Upper lobe of left lung (tissue), 6 donors: ENCODE data around the gene PRKAG2. TPM values are rescaled to one million over a fixed set of nuclear protein-coding genes. Genes with fewer than 3 reads are reported as not detected.

Source experiments
- ATAC-seq, 2 donors: fragments of 200-7000 bp; cut with Tn5 transposase; one replicate each; pipeline ENCODE4 v1.9.1; 2022; ENCODE audit warnings: mild to moderate bottlenecking in 2 of 2, moderate library complexity in 2 of 2; ENCODE audit not compliant: low FRiP score in 2 of 2
- DNase-seq, 2 donors: peaks; one replicate each; pipeline ENCODE4 v3.0.0-alpha.2; 2019 to 2020
- H3K27ac ChIP-seq, 4 donors: fragments of 200-600 bp; sonication (generic); one replicate each; pipeline ENCODE4 v1.5.1; 2016 to 2019
- H3K27me3 ChIP-seq, 4 donors: fragments of 200-600 bp; sonication (generic); one replicate each; pipeline ENCODE4 v1.5.1; 2017 to 2019
- H3K36me3 ChIP-seq, 4 donors: fragments of 200-600 bp; sonication (generic); one replicate each; pipeline ENCODE4 v1.5.1; 2016 to 2019
- H3K4me1 ChIP-seq, 4 donors: fragments of 200-600 bp; sonication (generic); one replicate each; pipeline ENCODE4 v1.5.1; 2018 to 2019
- H3K4me3 ChIP-seq, 4 donors: fragments of 200-600 bp; sonication (generic); one replicate each; pipeline ENCODE4 v1.5.1; 2017 to 2019; ENCODE audit warnings: mild to moderate bottlenecking in 2 of 4, moderate library complexity in 1 of 4
- H3K9me3 ChIP-seq, 4 donors: fragments of 200-600 bp; sonication (generic); one replicate each; pipeline ENCODE4 v1.5.1; 2018 to 2019
- EP300 ChIP-seq, 4 donors: sonication (generic); formaldehyde crosslinking; IDR thresholded peaks; one replicate each; pipeline ENCODE4 v1.5.1; 2017; ENCODE audit warnings: antibody characterized with exemption in 4 of 4, control low read depth in 2 of 4
- POLR2A ChIP-seq, 4 donors: fragments of 450-650 bp; IDR thresholded peaks; one replicate each; pipeline ENCODE4 v1.5.1; 2016 to 2017; ENCODE audit warnings: antibody characterized with exemption in 4 of 4, mild to moderate bottlenecking in 2 of 4
- POLR2AphosphoS5 ChIP-seq, 2 donors: sonication (generic); formaldehyde crosslinking; IDR thresholded peaks; one replicate each; pipeline ENCODE4 v1.5.1; 2017; ENCODE audit warnings: antibody characterized with exemption in 2 of 2
- WGBS, 2 donors: methylation state at CpG; one replicate each; pipeline ENCODE4 v1.1.5; 2017 to 2018; 5-methylcytosine and 5-hydroxymethylcytosine counted together
- total RNA-seq, 6 donors: library from RNA; depleted of rRNA in 4 of 6; stranded (reverse); fragments of >200 nt in 4 of 6; gene quantifications; one replicate each; pipeline versions ENCODE4 v1.1.0 to v1.2.1, GENCODE V29; 2016 to 2021
- TF ChIP-seq, protein P1 (sequence below), 6 experiments: fragments of 450-650 bp in 4 of 6; fragments of 200-600 bp in 2 of 6; sonication (generic) in 2 of 6; IDR thresholded peaks; one replicate each; pipeline ENCODE4 v1.5.1; 2016 to 2019; ENCODE audit warnings: antibody characterized with exemption in 6 of 6
- donor health status: DM: no; HTN: no; CAD: no; lungs with moderate emphysema.
- donor health status: DM: no; HTN: yes; CAD: no; lungs with severe emphysema.

Gene PRKAG2
- total RNA-seq, 6 donors from 2014 or later: 20.6 to 68.1 (median 29.6) TPM

DNA sequence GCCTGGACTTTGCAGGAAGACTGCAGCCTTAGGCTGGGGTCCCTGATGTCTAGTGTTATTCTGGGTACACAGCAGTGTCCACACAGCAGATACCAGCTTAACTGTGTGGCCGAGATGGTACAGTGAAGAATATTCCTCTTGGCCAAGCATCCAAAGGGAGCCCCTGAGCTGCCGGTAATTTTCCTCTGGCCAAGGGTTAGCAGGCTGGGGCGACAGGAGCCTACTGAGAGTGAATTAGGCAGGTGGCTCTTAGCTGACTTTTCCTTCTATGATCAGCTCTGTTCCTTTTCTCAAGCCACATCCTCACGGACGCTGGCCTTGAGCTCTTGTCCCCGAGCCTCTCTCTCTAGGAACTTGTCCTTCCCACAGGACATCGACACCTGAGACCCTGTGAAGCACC is 29.8 kb downstream of the PRKAG2 start:
- no peak for DNase-seq
- H3K9me3 ChIP-seq: no peaks in the 10 kb centered on the region
- H3K4me1 ChIP-seq: peaks cover 24 to 28% (median 25%) of the 10 kb centered on the region in 4 donors
- no peaks in the 10 kb centered on the region for H3K27me3 ChIP-seq
- H3K4me3 ChIP-seq: no peak overlapping the region
- no peak overlapping the region for H3K27ac ChIP-seq
- H3K36me3 ChIP-seq: no peaks in the 10 kb centered on the region
- TF ChIP-seq EP300 (IDR thresholded peaks at IDR 0.05): no peak
- no peak for TF ChIP-seq POLR2A (IDR thresholded peaks at IDR 0.05)
- TF ChIP-seq, protein P1, sequence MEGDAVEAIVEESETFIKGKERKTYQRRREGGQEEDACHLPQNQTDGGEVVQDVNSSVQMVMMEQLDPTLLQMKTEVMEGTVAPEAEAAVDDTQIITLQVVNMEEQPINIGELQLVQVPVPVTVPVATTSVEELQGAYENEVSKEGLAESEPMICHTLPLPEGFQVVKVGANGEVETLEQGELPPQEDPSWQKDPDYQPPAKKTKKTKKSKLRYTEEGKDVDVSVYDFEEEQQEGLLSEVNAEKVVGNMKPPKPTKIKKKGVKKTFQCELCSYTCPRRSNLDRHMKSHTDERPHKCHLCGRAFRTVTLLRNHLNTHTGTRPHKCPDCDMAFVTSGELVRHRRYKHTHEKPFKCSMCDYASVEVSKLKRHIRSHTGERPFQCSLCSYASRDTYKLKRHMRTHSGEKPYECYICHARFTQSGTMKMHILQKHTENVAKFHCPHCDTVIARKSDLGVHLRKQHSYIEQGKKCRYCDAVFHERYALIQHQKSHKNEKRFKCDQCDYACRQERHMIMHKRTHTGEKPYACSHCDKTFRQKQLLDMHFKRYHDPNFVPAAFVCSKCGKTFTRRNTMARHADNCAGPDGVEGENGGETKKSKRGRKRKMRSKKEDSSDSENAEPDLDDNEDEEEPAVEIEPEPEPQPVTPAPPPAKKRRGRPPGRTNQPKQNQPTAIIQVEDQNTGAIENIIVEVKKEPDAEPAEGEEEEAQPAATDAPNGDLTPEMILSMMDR (IDR thresholded peaks at IDR 0.05): no peak
- TF ChIP-seq POLR2AphosphoS5 (IDR thresholded peaks at IDR 0.05): no peak
- no peak for ATAC-seq
- WGBS, 2 donors: 93% methylated on average over 7 of the region's 7 CpGs

DNA sequence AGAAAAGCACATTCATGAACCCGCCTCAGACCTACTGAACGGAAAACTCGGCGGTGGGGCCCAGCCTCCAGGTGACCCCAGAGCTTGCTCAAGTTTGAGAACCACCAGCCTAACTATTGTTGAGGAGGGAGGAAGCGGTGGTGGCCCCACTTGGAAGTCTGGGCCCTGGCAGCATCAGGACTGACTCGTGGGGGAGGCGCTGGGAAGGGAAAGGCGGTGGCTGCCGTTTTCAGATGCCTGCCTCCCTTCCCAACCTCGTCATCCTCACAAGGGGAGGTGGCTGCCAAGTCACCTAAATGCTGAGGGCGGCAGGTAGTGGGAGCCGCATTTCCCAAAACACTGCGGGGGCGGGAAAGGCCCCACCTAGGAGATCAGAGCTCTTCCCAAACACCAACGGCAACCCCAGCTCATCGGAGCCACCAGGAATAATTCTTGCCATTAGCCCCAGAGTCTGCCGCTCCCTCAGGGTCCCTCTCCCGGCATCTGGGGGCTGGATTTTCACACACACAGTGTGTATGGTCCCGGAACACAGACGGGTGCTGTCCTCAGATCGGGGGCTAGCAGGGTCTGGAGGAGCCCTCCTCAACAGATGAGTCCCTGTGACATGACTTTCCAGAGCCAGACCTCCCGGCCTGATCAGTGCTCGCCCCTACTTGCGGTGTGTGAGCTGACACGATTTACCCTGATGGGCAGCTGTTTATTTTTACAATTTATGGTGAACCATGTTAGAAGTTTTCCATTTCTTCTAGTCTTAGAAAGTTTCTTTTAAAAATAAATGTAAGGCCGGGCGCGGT is 31.3 kb downstream of the PRKAG2 start:
- peaks cover 8 to 15% (median 13%) of the 10 kb centered on the region in 4 donors for H3K4me1 ChIP-seq
- no peaks in the 10 kb centered on the region for H3K27me3 ChIP-seq
- TF ChIP-seq POLR2A (IDR thresholded peaks at IDR 0.05) (no peak), EP300 (IDR thresholded peaks at IDR 0.05) (no peak), POLR2AphosphoS5 (IDR thresholded peaks at IDR 0.05) (no peak)
- TF ChIP-seq, protein P1 (IDR thresholded peaks at IDR 0.05): no peak
- no peaks in the 10 kb centered on the region for H3K9me3 ChIP-seq
- no peaks in the 10 kb centered on the region for H3K36me3 ChIP-seq
- DNase-seq (no peak), ATAC-seq (no peak)
- WGBS, 2 donors: 87 to 92% methylated on average over 23 to 25 of the region's 28 CpGs
- H3K4me3 ChIP-seq: no peak overlapping the region
- H3K27ac ChIP-seq: no peak overlapping the region

DNA sequence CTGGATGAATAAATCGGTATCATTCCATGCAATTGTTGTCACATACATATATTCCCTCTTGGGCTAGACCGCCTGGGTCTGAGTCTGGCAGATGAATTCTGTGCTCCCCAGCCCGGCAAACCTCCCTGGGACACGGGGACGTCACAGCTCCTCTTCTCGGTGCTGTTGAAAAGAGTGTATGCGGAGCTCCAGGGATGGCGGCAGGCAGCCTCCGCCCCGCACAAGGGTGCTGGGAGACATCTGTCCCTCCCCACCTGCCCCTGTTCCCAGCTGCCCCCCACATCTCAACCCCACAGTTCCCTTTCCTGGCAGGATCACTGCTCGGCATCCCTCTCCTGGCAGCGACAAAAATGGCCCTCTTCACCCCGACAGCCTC is 32.1 kb downstream of the PRKAG2 start:
- DNase-seq (no peak), ATAC-seq (peak in 1 of 2 donors; percentile 3)
- TF ChIP-seq EP300 (IDR thresholded peaks at IDR 0.05) (no peak), POLR2A (IDR thresholded peaks at IDR 0.05) (no peak), POLR2AphosphoS5 (IDR thresholded peaks at IDR 0.05) (no peak)
- TF ChIP-seq, protein P1 (IDR thresholded peaks at IDR 0.05): no peak
- Histone ChIP-seq H3K4me1 (peaks cover 5 to 9% (median 7%) of the 10 kb centered on the region in 4 donors), H3K27me3 (no peaks in the 10 kb centered on the region), H3K27ac (peak overlapping the region in 1 of 4 donors; percentile 46), H3K9me3 (no peaks in the 10 kb centered on the region), H3K36me3 (no peaks in the 10 kb centered on the region), H3K4me3 (no peak overlapping the region)
- 88 to 93% methylated on average over 5 to 13 of the region's 13 CpGs for WGBS, 2 donors

DNA sequence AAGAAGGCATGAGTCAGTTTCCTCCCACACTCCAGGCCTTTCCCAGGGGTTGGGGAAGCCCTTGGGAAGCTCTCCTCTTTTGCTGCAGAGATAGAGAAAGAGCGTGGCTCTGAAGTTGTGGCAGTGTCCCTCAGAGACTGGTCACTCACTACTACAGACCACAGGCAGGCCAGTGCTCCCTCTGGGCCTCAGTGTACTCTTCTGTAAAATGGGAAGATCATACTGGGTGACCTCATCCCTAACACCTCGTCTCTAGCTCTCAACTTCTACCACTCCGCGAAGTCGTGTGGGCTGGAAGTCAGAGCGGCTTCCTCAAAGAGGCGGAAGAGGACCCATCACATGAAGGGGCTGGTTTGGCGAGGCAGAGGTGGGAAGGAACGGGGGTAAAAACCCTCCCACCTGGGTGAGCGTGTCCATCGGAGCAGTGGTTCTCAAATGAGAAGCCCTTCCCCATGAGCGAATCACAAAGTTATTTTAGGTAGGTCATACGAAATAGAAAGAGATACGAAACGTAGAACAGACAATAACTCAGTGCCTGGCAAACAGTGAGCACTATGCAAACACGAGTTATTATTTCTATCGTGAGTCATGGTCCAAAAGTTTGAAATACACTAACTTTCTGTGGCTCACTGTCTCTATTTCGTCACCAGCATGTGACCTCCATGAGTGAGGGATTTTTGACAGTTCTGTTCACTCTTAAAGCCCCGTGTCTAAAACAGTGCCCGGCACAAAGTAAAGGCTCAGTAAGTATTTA is 32.7 kb downstream of the PRKAG2 start:
- WGBS, 2 donors: 69 to 83% methylated on average over 20 of the region's 20 CpGs
- no peak overlapping the region for H3K4me3 ChIP-seq
- H3K36me3 ChIP-seq: no peaks in the 10 kb centered on the region
- no peak for DNase-seq
- no peaks in the 10 kb centered on the region for H3K9me3 ChIP-seq
- peak in 1 of 2 donors; percentile 58 for ATAC-seq
- no peaks in the 10 kb centered on the region for H3K27me3 ChIP-seq
- H3K27ac ChIP-seq: peak overlapping the region; percentile 16 to 61 (median 52)
- H3K4me1 ChIP-seq: peaks cover 10 to 13% (median 12%) of the 10 kb centered on the region in 4 donors
- TF ChIP-seq EP300 (IDR thresholded peaks at IDR 0.05): no peak
- TF ChIP-seq, protein P1 (IDR thresholded peaks at IDR 0.05): no peak
- TF ChIP-seq POLR2AphosphoS5 (IDR thresholded peaks at IDR 0.05): no peak
- TF ChIP-seq POLR2A (IDR thresholded peaks at IDR 0.05): no peak
